Measurements from ENCODE around the gene TBX10.

- TF ChIP-seq, protein P1, sequence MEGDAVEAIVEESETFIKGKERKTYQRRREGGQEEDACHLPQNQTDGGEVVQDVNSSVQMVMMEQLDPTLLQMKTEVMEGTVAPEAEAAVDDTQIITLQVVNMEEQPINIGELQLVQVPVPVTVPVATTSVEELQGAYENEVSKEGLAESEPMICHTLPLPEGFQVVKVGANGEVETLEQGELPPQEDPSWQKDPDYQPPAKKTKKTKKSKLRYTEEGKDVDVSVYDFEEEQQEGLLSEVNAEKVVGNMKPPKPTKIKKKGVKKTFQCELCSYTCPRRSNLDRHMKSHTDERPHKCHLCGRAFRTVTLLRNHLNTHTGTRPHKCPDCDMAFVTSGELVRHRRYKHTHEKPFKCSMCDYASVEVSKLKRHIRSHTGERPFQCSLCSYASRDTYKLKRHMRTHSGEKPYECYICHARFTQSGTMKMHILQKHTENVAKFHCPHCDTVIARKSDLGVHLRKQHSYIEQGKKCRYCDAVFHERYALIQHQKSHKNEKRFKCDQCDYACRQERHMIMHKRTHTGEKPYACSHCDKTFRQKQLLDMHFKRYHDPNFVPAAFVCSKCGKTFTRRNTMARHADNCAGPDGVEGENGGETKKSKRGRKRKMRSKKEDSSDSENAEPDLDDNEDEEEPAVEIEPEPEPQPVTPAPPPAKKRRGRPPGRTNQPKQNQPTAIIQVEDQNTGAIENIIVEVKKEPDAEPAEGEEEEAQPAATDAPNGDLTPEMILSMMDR (IDR thresholded peaks at IDR 0.05), result no peak
- TF ChIP-seq POLR2A (IDR thresholded peaks at IDR 0.05) (no peak), POLR2AphosphoS5 (IDR thresholded peaks at IDR 0.05) (no peak), EP300 (IDR thresholded peaks at IDR 0.05) (no peak)
Measured at GRCh38 chr11:67582011-67582410, 57.6 kb downstream of the TBX10 start.
